ENCODE data around the gene NHLRC2. TPM values are rescaled to one million over a fixed set of nuclear protein-coding genes. Genes with fewer than 3 reads are reported as not detected.

The NHLRC2 gene
- total and polyA plus RNA-seq, 2 donors (not counting 3 experiments of a cell fraction or from before 2014, with no cell fraction given): 5.2 to 28.2 TPM

- Histone ChIP-seq H3K9me3 (replicated peaks; ENCODE audit: control insufficient read depth, insufficient read depth, low read length) (no peaks in the 10 kb centered on the region), H3K27me3 (ENCODE audit: control insufficient read depth in 2 of 2, insufficient read depth in 2 of 2, low read length in 2 of 2) (no peaks in the 10 kb centered on the region), H4K20me1 (replicated peaks; ENCODE audit: control insufficient read depth, extremely low read depth, insufficient read depth, low read length) (no peaks in the 10 kb centered on the region), H2AFZ (ENCODE audit: low read depth, low read length) (peak overlapping the region; percentile 28), H3K79me2 (ENCODE audit: control insufficient read depth, insufficient read depth, low read length) (no peaks in the 10 kb centered on the region), H3K27ac (ENCODE audit: insufficient read depth, low read depth, low read length) (no peak overlapping the region), H3K9me1 (replicated peaks; ENCODE audit: control insufficient read depth, extremely low read depth, insufficient read depth, low read length) (no peaks in the 10 kb centered on the region), H3K4me3 (replicated peaks in 1 of 3; ENCODE audit: insufficient read depth in 1 of 3, low read depth in 1 of 3, low read length in 3 of 3) (no peak overlapping the region), H3K4me2 (ENCODE audit: insufficient read depth, low read length) (no peak overlapping the region), H3K9ac (replicated peaks; ENCODE audit: extremely low read depth, insufficient read depth, low read length) (no peak overlapping the region), H3K36me3 (ENCODE audit: control insufficient read depth in 2 of 2, extremely low read depth in 1 of 2, insufficient read depth in 2 of 2, low read length in 2 of 2) (no peaks in the 10 kb centered on the region), H3K4me1 (ENCODE audit: control insufficient read depth, extremely low read depth, insufficient read depth, low read length) (peaks cover 11% of the 10 kb centered on the region)
- no peak for TF ChIP-seq POLR2A (IDR thresholded peaks at IDR 0.05; ENCODE audit: low read depth, low read length)
- POLR2A ChIA-PET: no interaction called here
- no TSS peak for BruUV-seq (replicated peaks)
- dilution Hi-C loops (cut with MboI; ENCODE audit: extremely low pct_ligation_motif_present, low sequenced_read_pairs): no loop called here
- DNase-seq (ENCODE audit: low read depth, low spot score) (no peak), FAIRE-seq (no peak)
- CTCF ChIA-PET: no interaction called here
- intact Hi-C loops (cut with micrococcal nuclease): loop anchor here (5.0 kb wide), 1 partner anchor 95 kb away; the partner anchor contains the start of gene ADRB1
These were observed 93.0 kb downstream of the NHLRC2 start for GRCh38 chr10:113947184-113948041.

GRCh38 chr10:113948048-113948447 lies 93.6 kb downstream of the NHLRC2 start:
- POLR2A ChIA-PET: no interaction called here
- dilution Hi-C loops (cut with MboI; ENCODE audit: extremely low pct_ligation_motif_present, low sequenced_read_pairs) (no loop called here), intact Hi-C loops (cut with micrococcal nuclease) (loop anchor here (5.0 kb wide), 1 partner anchor 94 kb away; the partner anchor contains the start of gene ADRB1)
- TF ChIP-seq FOS (IDR thresholded peaks at IDR 0.05; ENCODE audit: borderline replicate concordance, insufficient read depth, low read length) (no peak), GATA2 (IDR thresholded peaks at IDR 0.05; ENCODE audit: insufficient read depth, insufficient read length, low read depth, low read length) (no peak), MYC (IDR thresholded peaks at IDR 0.05; ENCODE audit: low read depth, low read length) (no peak)
- Histone ChIP-seq H3K4me2 (ENCODE audit: insufficient read depth, low read length) (no peak overlapping the region), H3K27me3 (ENCODE audit: control insufficient read depth in 2 of 2, insufficient read depth in 2 of 2, low read length in 2 of 2) (no peaks in the 10 kb centered on the region), H3K9me1 (replicated peaks; ENCODE audit: control insufficient read depth, extremely low read depth, insufficient read depth, low read length) (no peaks in the 10 kb centered on the region), H3K27ac (ENCODE audit: insufficient read depth, low read depth, low read length) (no peak overlapping the region), H2AFZ (ENCODE audit: low read depth, low read length) (peak overlapping the region; percentile 28), H4K20me1 (replicated peaks; ENCODE audit: control insufficient read depth, extremely low read depth, insufficient read depth, low read length) (no peaks in the 10 kb centered on the region), H3K9ac (replicated peaks; ENCODE audit: extremely low read depth, insufficient read depth, low read length) (no peak overlapping the region), H3K4me3 (replicated peaks in 1 of 3; ENCODE audit: insufficient read depth in 1 of 3, low read depth in 1 of 3, low read length in 3 of 3) (no peak overlapping the region), H3K79me2 (ENCODE audit: control insufficient read depth, insufficient read depth, low read length) (no peaks in the 10 kb centered on the region), H3K9me3 (replicated peaks; ENCODE audit: control insufficient read depth, insufficient read depth, low read length) (no peaks in the 10 kb centered on the region), H3K4me1 (ENCODE audit: control insufficient read depth, extremely low read depth, insufficient read depth, low read length) (peaks cover 11% of the 10 kb centered on the region), H3K36me3 (ENCODE audit: control insufficient read depth in 2 of 2, extremely low read depth in 1 of 2, insufficient read depth in 2 of 2, low read length in 2 of 2) (no peaks in the 10 kb centered on the region)
- DNase-seq (ENCODE audit: low read depth, low spot score): no peak
- CTCF ChIA-PET: interaction anchor here (0.6 kb wide), 1 partner anchor 719 kb away, joined by 4 read pairs; no protein-coding TSS in a partner anchor
- no TSS peak for BruUV-seq (replicated peaks)
- no peak for FAIRE-seq

Measured in endothelial cell of umbilical vein (primary cell).